CD14-positive monocyte (primary cell): ENCODE results near the gene CHCHD6. TPM values are rescaled to one million over a fixed set of nuclear protein-coding genes. Genes with fewer than 3 reads are reported as not detected.

Experiments used
- DNase-seq, 3 donors: peaks; one replicate each; pipeline ENCODE4 v3.0.0-alpha.2; 2011 to 2022
- H2AFZ ChIP-seq: 2 replicates; pipeline ENCODE4 v1.6.0; 2012; ENCODE audit warnings: mild to moderate bottlenecking, low read depth, low read length, inconsistent platforms; ENCODE audit not compliant: insufficient read depth, poor library complexity, severe bottlenecking
- H3K27ac ChIP-seq, 2 donors: 1 replicate in 1 of 2; 2 replicates in 1 of 2; pipeline ENCODE4 v1.5.1; 2012 to 2013; ENCODE audit warnings: low read length in 2 of 2, control low read depth in 1 of 2, inconsistent platforms in 1 of 2, low read depth in 1 of 2, mild to moderate bottlenecking in 1 of 2
- H3K27me3 ChIP-seq, 2 donors: one replicate each; pipeline versions ENCODE4 v1.6.0 to v1.6.1; 2011 to 2013; ENCODE audit warnings: low read length in 2 of 2; ENCODE audit not compliant: control insufficient read depth in 2 of 2, insufficient read depth in 2 of 2
- H3K36me3 ChIP-seq, 2 donors: replicated peaks in 1 of 2; 1 replicate in 1 of 2; 2 replicates in 1 of 2; pipeline versions ENCODE4 v1.5.1 to v1.6.1; 2012 to 2013; ENCODE audit warnings: low read length in 2 of 2, control low read depth in 1 of 2, inconsistent platforms in 1 of 2, mild to moderate bottlenecking in 1 of 2; ENCODE audit not compliant: insufficient read depth in 2 of 2, control insufficient read depth in 1 of 2
- H3K4me1 ChIP-seq, 2 donors: 1 replicate in 1 of 2; 2 replicates in 1 of 2; pipeline versions ENCODE4 v1.5.1 to v1.6.1; 2012 to 2013; ENCODE audit warnings: low read length in 2 of 2, control low read depth in 1 of 2, inconsistent platforms in 1 of 2, mild to moderate bottlenecking in 1 of 2, moderate library complexity in 1 of 2; ENCODE audit not compliant: insufficient read depth in 2 of 2, control insufficient read depth in 1 of 2
- H3K4me2 ChIP-seq: replicated peaks from 2 replicates; pipeline ENCODE3; 2012; ENCODE audit warnings: low read length, moderate library complexity, mild to moderate bottlenecking; ENCODE audit not compliant: poor library complexity, severe bottlenecking; ENCODE audit errors: extremely low read depth
- H3K4me3 ChIP-seq, 3 experiments: fragments of 200-600 bp in 1 of 3; sonication (generic) in 1 of 3; replicated peaks in 1 of 3; 1 replicate in 2 of 3; 2 replicates in 1 of 3; pipeline ENCODE4 v1.5.1; 2011 to 2013; ENCODE audit warnings: low read length in 3 of 3, mild to moderate bottlenecking in 3 of 3, control low read depth in 2 of 3, low read depth in 2 of 3, inconsistent platforms in 1 of 3, moderate library complexity in 1 of 3
- H3K79me2 ChIP-seq: 2 replicates; pipeline ENCODE4 v1.6.0; 2012; ENCODE audit warnings: mild to moderate bottlenecking, control low read depth, inconsistent platforms, low read length, moderate library complexity; ENCODE audit not compliant: insufficient read depth
- H3K9ac ChIP-seq: 2 replicates; pipeline ENCODE4 v1.6.0; 2017; ENCODE audit warnings: low read length, mild to moderate bottlenecking; ENCODE audit not compliant: insufficient read depth, poor library complexity, severe bottlenecking
- H3K9me3 ChIP-seq, 2 donors: replicated peaks in 1 of 2; 1 replicate in 1 of 2; 2 replicates in 1 of 2; pipeline versions ENCODE4 v1.5.1 to v1.6.1; 2012 to 2013; ENCODE audit warnings: low read length in 2 of 2, control low read depth in 1 of 2; ENCODE audit not compliant: control insufficient read depth in 1 of 2, insufficient read depth in 1 of 2
- H4K20me1 ChIP-seq: 2 replicates; pipeline ENCODE4 v1.6.0; 2012; ENCODE audit warnings: mild to moderate bottlenecking, low read length, control low read depth, moderate library complexity; ENCODE audit not compliant: insufficient read depth
- H3K27ac Mint-ChIP-seq, 7 donors: one replicate each; pipeline ENCODE4 v1.8.0; 2020; ENCODE audit warnings: mild to moderate bottlenecking in 7 of 7, mixed read lengths in 7 of 7, moderate library complexity in 6 of 7, inconsistent platforms in 2 of 7
- H3K27me3 Mint-ChIP-seq, 3 donors: one replicate each; pipeline ENCODE4 v1.8.0; 2021 to 2022; ENCODE audit warnings: low read depth in 3 of 3, mild to moderate bottlenecking in 3 of 3, mixed read lengths in 3 of 3, moderate library complexity in 3 of 3, inconsistent platforms in 1 of 3
- H3K36me3 Mint-ChIP-seq, 2 donors: one replicate each; pipeline ENCODE4 v1.8.0; 2020; ENCODE audit warnings: mixed read lengths in 2 of 2, inconsistent platforms in 1 of 2, mild to moderate bottlenecking in 1 of 2
- H3K4me1 Mint-ChIP-seq: one replicate; pipeline ENCODE4 v1.8.0; 2020; ENCODE audit warnings: mild to moderate bottlenecking, mixed read lengths
- H3K4me3 Mint-ChIP-seq, 2 donors: one replicate each; pipeline ENCODE4 v1.8.0; 2020; ENCODE audit warnings: mild to moderate bottlenecking in 2 of 2, mixed read lengths in 2 of 2, moderate library complexity in 1 of 2
- H3K9me3 Mint-ChIP-seq, 7 donors: one replicate each; pipeline ENCODE4 v1.8.0; 2020 to 2022; ENCODE audit warnings: mixed read lengths in 7 of 7, mild to moderate bottlenecking in 6 of 7, moderate library complexity in 6 of 7, inconsistent platforms in 2 of 7
- WGBS: methylation state at CpG from one replicate; pipeline ENCODE4 v1.1.5; 2013; ENCODE audit warnings: missing lambda C conversion rate; ENCODE audit not compliant: insufficient coverage; 5-methylcytosine and 5-hydroxymethylcytosine counted together
- intact Hi-C, 2 donors: fragments of 100-400 bp; cut with micrococcal nuclease; formaldehyde crosslinking; loops; one replicate each; pipeline versions ENCODE4 v1.15.0 to v1.15.1; 2023
- polyA plus RNA-seq, 3 donors: library from polyadenylated mRNA; depleted of rRNA in 1 of 3; unstranded in 2 of 3; stranded (reverse) in 1 of 3; fragments of 300-500 nt in 2 of 3; fragments of >200 nt in 1 of 3; fragmentation: Illumina TruSeq in 2 of 3; gene quantifications; 1 replicate in 2 of 3; 2 replicates in 1 of 3; pipeline ENCODE4 v1.2.3, GENCODE V29; 2012 to 2021
- TF ChIP-seq, protein P1 (sequence below): fragments of 200-600 bp; IDR thresholded peaks from one replicate; pipeline ENCODE4 v1.8.0; 2022; ENCODE audit warnings: antibody characterized with exemption, mild to moderate bottlenecking

The CHCHD6 gene
- polyA plus RNA-seq, 3 donors, result 1.1 to 1.8 (median 1.8) TPM

GRCh38 chr3:126654571-126655383 is 49.3 kb upstream of the CHCHD6 start, which contains the start of gene TXNRD3:
TXNRD3 (minus strand) TSS chr3:126655124.
- H3K27me3 ChIP-seq, result peaks cover 0 to 11% of the 10 kb centered on the region in 2 donors
- Mint-ChIP-seq H3K9me3 (peaks cover 7 to 16% (median 13%) of the 10 kb centered on the region in 7 donors), H3K4me3 (peak within 1 kb of the TSS; percentile 84 to 91), H3K36me3 (no peaks in the 10 kb centered on the region), H3K27ac (no peak within 1 kb of the TSS), H3K4me1 (peaks cover 7% of the 10 kb centered on the region), H3K27me3 (peaks cover 8 to 23% (median 13%) of the 10 kb centered on the region in 3 donors)
- peak within 1 kb of the TSS; percentile 69 for H3K9ac ChIP-seq
- no peaks in the 10 kb centered on the region for H3K36me3 ChIP-seq
- peak within 1 kb of the TSS; percentile 84 for H3K4me2 ChIP-seq
- no peaks in the 10 kb centered on the region for H4K20me1 ChIP-seq
- DNase-seq, result peak in 2 of 3 donors; percentile 11 to 25
- H3K4me1 ChIP-seq, result peaks cover 2 to 13% of the 10 kb centered on the region in 2 donors
- H3K27ac ChIP-seq, result no peak within 1 kb of the TSS
- H2AFZ ChIP-seq, result peak within 1 kb of the TSS; percentile 75
- intact Hi-C loops, result no loop called here
- TF ChIP-seq, protein P1, sequence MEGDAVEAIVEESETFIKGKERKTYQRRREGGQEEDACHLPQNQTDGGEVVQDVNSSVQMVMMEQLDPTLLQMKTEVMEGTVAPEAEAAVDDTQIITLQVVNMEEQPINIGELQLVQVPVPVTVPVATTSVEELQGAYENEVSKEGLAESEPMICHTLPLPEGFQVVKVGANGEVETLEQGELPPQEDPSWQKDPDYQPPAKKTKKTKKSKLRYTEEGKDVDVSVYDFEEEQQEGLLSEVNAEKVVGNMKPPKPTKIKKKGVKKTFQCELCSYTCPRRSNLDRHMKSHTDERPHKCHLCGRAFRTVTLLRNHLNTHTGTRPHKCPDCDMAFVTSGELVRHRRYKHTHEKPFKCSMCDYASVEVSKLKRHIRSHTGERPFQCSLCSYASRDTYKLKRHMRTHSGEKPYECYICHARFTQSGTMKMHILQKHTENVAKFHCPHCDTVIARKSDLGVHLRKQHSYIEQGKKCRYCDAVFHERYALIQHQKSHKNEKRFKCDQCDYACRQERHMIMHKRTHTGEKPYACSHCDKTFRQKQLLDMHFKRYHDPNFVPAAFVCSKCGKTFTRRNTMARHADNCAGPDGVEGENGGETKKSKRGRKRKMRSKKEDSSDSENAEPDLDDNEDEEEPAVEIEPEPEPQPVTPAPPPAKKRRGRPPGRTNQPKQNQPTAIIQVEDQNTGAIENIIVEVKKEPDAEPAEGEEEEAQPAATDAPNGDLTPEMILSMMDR, result no peak
- H3K4me3 ChIP-seq, result peak within 1 kb of the TSS; percentile 19 to 73 (median 54)
- no peaks in the 10 kb centered on the region for H3K79me2 ChIP-seq
- peaks cover 12 to 13% of the 10 kb centered on the region in 2 donors for H3K9me3 ChIP-seq
- under 1% methylated on average over 89 of the region's 102 CpGs for WGBS

DNA sequence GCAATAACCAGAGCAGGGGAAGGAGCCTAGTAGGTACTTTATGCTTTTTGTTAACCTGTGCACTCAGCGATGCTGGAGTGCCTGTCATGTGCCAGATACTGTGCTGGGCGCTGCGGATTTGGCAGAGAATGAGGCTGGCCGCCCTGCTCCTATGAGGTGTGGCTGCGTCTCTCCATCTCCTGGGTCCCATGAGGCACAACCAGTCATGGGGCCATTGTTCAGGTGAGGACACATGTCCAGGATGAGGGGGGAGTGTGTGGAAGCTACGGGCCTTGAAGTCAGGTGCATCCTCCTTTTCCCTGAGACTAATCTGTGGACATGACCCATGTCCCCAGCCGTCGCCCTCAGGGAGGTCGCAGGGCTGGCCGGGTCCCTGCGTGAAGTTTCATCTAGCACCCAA is 48.2 kb upstream of the CHCHD6 start:
- no peaks in the 10 kb centered on the region for H4K20me1 ChIP-seq
- H3K9me3 Mint-ChIP-seq, result peaks cover 7 to 19% (median 13%) of the 10 kb centered on the region in 7 donors
- no peaks in the 10 kb centered on the region for H3K36me3 Mint-ChIP-seq
- peaks cover 12 to 13% of the 10 kb centered on the region in 2 donors for H3K9me3 ChIP-seq
- H3K27me3 ChIP-seq, result peaks cover 0 to 11% of the 10 kb centered on the region in 2 donors
- no peak overlapping the region for H3K4me2 ChIP-seq
- H2AFZ ChIP-seq, result no peak overlapping the region
- peaks cover 9 to 27% (median 17%) of the 10 kb centered on the region in 3 donors for H3K27me3 Mint-ChIP-seq
- no peak overlapping the region for H3K9ac ChIP-seq
- H3K4me1 Mint-ChIP-seq, result peaks cover 7% of the 10 kb centered on the region
- intact Hi-C loops, result no loop called here
- 96% methylated on average over 11 of the region's 11 CpGs for WGBS
- no peak for DNase-seq
- H3K27ac ChIP-seq, result no peak overlapping the region
- no peak overlapping the region for H3K27ac Mint-ChIP-seq
- peaks cover 2 to 13% of the 10 kb centered on the region in 2 donors for H3K4me1 ChIP-seq
- no peaks in the 10 kb centered on the region for H3K79me2 ChIP-seq
- TF ChIP-seq, protein P1, result no peak
- no peaks in the 10 kb centered on the region for H3K36me3 ChIP-seq
- peak overlapping the region; percentile 84 to 90 for H3K4me3 Mint-ChIP-seq
- no peak overlapping the region for H3K4me3 ChIP-seq
